Lower lobe of right lung (tissue), 2 donors: ENCODE data around the gene SSC5D. TPM values are rescaled to one million over a fixed set of nuclear protein-coding genes. Genes with fewer than 3 reads are reported as not detected.

ENCODE experiments used
- ATAC-seq, 2 donors: fragments of 200-7000 bp; cut with Tn5 transposase; one replicate each; pipeline ENCODE4 v1.9.1; 2020 to 2022; ENCODE audit warnings: mild to moderate bottlenecking in 2 of 2, moderate library complexity in 2 of 2
- DNase-seq: peaks from one replicate; pipeline ENCODE4 v3.0.0-alpha.2; 2020
- H3K27ac ChIP-seq: fragments of 200-600 bp; one replicate; pipeline ENCODE4 v1.8.0; 2022
- H3K27me3 ChIP-seq: fragments of 200-600 bp; one replicate; pipeline ENCODE4 v1.8.0; 2022; ENCODE audit warnings: low read depth
- H3K36me3 ChIP-seq: fragments of 200-600 bp; one replicate; pipeline ENCODE4 v1.8.0; 2022; ENCODE audit warnings: mild to moderate bottlenecking
- H3K4me1 ChIP-seq: fragments of 200-600 bp; one replicate; pipeline ENCODE4 v1.8.0; 2022
- H3K4me3 ChIP-seq: fragments of 200-600 bp; one replicate; pipeline ENCODE4 v1.8.0; 2022; ENCODE audit warnings: mild to moderate bottlenecking
- H3K9me3 ChIP-seq: fragments of 200-600 bp; one replicate; pipeline ENCODE4 v1.8.0; 2022
- CTCF ChIP-seq: fragments of 200-600 bp; IDR thresholded peaks from one replicate; pipeline ENCODE4 v1.8.0; 2022; ENCODE audit warnings: antibody characterized with exemption, mild to moderate bottlenecking
- intact Hi-C: fragments of 100-400 bp; cut with DNase I; formaldehyde crosslinking; loops from one replicate; pipeline ENCODE4 v1.11.0; 2022
- total RNA-seq: library from RNA; stranded (reverse); fragmentation: NEBNext Ultra II Directional; extraction: Animal tissue kit (Norgen Biotek cat#: 25700); gene quantifications from one replicate; pipeline ENCODE4 v1.2.1, GENCODE V29; 2021
- donor health status: DM: no; HTN: yes; CAD: no; lungs with severe emphysema.

SSC5D gene
- total RNA-seq, 1 donor from 2014 or later: 4.7 TPM

DNA sequence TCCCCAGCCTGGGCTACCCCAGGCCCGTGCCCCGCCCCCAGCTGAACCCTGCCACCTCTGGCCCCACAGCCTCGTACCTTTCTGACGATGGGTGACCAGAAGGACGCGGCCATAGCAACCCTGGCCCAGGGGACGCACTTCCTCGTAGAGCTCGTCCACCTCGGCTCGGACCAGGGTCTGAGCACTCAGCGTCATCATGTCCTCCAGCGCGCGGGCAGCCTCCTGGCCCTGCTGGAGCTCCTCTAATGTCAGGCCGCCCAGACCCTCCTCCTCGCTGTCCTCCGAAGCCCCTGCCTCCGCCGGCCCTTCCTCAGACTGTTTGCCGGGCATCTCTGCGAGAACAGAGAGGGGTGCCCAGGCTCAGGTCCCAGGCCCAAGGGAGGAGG lies 47.7 kb downstream of the SSC5D start:
- ATAC-seq (no peak), DNase-seq (no peak)
- TF ChIP-seq CTCF: no peak
- no peaks in the 10 kb centered on the region for H3K36me3 ChIP-seq
- H3K27me3 ChIP-seq: peaks cover 5% of the 10 kb centered on the region
- H3K27ac ChIP-seq: no peak overlapping the region
- intact Hi-C loops: no loop called here
- no peaks in the 10 kb centered on the region for H3K4me1 ChIP-seq
- no peaks in the 10 kb centered on the region for H3K9me3 ChIP-seq
- H3K4me3 ChIP-seq: no peak overlapping the region

DNA sequence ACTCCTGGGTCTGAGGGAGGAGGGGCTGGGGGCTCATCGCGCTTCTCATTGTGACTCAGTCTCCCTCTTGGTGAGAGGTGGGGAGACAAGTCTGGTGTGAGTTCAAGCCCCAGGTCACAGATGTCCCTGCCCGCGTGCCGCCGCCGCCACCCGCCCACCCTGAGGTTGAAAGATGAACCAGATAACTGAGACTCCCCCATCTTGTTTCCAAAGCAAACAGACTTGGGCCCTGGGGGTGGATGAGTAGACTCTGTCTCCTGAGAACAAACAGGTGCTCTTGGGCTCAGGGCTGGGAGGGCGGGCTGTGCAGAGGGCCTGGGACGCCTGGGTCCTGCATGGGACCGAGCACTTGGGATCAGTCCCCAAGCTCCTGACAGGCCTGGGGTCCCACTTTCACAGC lies 48.1 kb downstream of the SSC5D start:
- ATAC-seq (no peak), DNase-seq (no peak)
- intact Hi-C loops: no loop called here
- TF ChIP-seq CTCF: no peak
- Histone ChIP-seq H3K27ac (no peak overlapping the region), H3K36me3 (no peaks in the 10 kb centered on the region), H3K27me3 (peaks cover 5% of the 10 kb centered on the region), H3K9me3 (no peaks in the 10 kb centered on the region), H3K4me3 (no peak overlapping the region), H3K4me1 (no peaks in the 10 kb centered on the region)

- Histone ChIP-seq H3K36me3 (no peaks in the 10 kb centered on the region), H3K27me3 (peaks cover 5% of the 10 kb centered on the region), H3K27ac (no peak within 1 kb of the TSS), H3K4me1 (no peaks in the 10 kb centered on the region), H3K9me3 (no peaks in the 10 kb centered on the region), H3K4me3 (no peak within 1 kb of the TSS)
- DNase-seq (no peak), ATAC-seq (peak in 1 of 2 donors; percentile 21)
- TF ChIP-seq CTCF: no peak
- intact Hi-C loops: no loop called here
Observed at GRCh38 chr19:55536951-55537740, 48.9 kb downstream of the SSC5D start, which contains the start of gene SBK2. TSS of gene SBK2 (minus strand) at chr19:55537133. CDS start at chr19:55536294, 839 bp downstream.

DNA sequence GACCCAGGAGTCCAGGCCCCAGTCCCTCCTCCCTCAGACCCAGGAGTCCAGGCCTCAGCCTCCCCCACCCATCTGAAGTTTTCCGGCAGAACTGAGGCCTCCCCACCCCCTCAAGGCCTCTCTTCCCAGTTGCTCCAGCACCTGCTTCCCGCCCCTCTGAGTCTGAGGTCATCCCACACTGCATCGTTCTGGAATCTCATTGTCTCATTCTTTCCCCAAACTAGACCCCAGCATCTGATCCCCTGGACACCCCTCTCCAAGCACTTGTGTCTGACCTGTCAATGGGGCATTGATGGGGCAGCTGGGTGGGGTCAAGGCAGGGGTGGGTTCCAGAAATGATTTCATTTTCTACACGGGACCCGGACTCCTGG lies 49.5 kb downstream of the SSC5D start:
- no peaks in the 10 kb centered on the region for H3K36me3 ChIP-seq
- DNase-seq: no peak
- H3K9me3 ChIP-seq: no peaks in the 10 kb centered on the region
- H3K27ac ChIP-seq: no peak overlapping the region
- peaks cover 5% of the 10 kb centered on the region for H3K27me3 ChIP-seq
- no peak for TF ChIP-seq CTCF
- intact Hi-C loops: no loop called here
- no peak for ATAC-seq
- no peak overlapping the region for H3K4me3 ChIP-seq
- H3K4me1 ChIP-seq: no peaks in the 10 kb centered on the region

GRCh38 chr19:55538132-55538531 lies 49.9 kb downstream of the SSC5D start:
- Histone ChIP-seq H3K4me1 (no peaks in the 10 kb centered on the region), H3K36me3 (no peaks in the 10 kb centered on the region), H3K27me3 (peaks cover 5% of the 10 kb centered on the region), H3K9me3 (no peaks in the 10 kb centered on the region), H3K27ac (no peak overlapping the region), H3K4me3 (no peak overlapping the region)
- DNase-seq (no peak), ATAC-seq (no peak)
- TF ChIP-seq CTCF: no peak
- intact Hi-C loops: no loop called here
